Hepatocyte (in vitro differentiated cells): ENCODE measurements around the gene SRP14. TPM values are rescaled to one million over a fixed set of nuclear protein-coding genes. Genes with fewer than 3 reads are reported as not detected.
"Not testable (repeated sequence)": the region's sequence is repeated elsewhere in the genome, so short reads cannot be mapped to it uniquely, and the experiment has no call there.

Experiments
- DNase-seq: peaks from one replicate; pipeline ENCODE4 v3.0.0-alpha.2; 2016; ENCODE audit warnings: low spot score
- H2AFZ ChIP-seq: fragments of 200-600 bp; sonication (generic); 2 replicates; pipeline ENCODE4 v1.6.0; 2016; ENCODE audit warnings: antibody characterized with exemption, mild to moderate bottlenecking
- H3K27ac ChIP-seq: fragments of 200-600 bp; sonication (generic); 2 replicates; pipeline ENCODE4 v1.5.1; 2016; ENCODE audit warnings: mild to moderate bottlenecking
- H3K27me3 ChIP-seq: fragments of 200-600 bp; sonication (generic); 2 replicates; pipeline ENCODE4 v1.6.1; 2016
- H3K36me3 ChIP-seq: fragments of 200-600 bp; sonication (generic); replicated peaks from 2 replicates; pipeline ENCODE4 v1.5.1; 2016; ENCODE audit warnings: low read depth; ENCODE audit not compliant: insufficient read depth
- H3K4me1 ChIP-seq: fragments of 200-600 bp; sonication (generic); 2 replicates; pipeline ENCODE4 v1.5.1; 2016; ENCODE audit warnings: mild to moderate bottlenecking, moderate library complexity; ENCODE audit not compliant: insufficient read depth
- H3K4me2 ChIP-seq: fragments of 200-600 bp; sonication (generic); 2 replicates; pipeline ENCODE4 v1.6.0; 2016
- H3K4me3 ChIP-seq: fragments of 200-600 bp; sonication (generic); 2 replicates; pipeline ENCODE4 v1.5.1; 2016; ENCODE audit warnings: mild to moderate bottlenecking
- H3K79me2 ChIP-seq: fragments of 200-600 bp; sonication (generic); 2 replicates; pipeline ENCODE4 v1.6.0; 2017; ENCODE audit warnings: mild to moderate bottlenecking
- H3K9me2 ChIP-seq: fragments of 200-600 bp; sonication (generic); replicated peaks from 2 replicates; pipeline ENCODE4 v1.6.0; 2017; ENCODE audit warnings: mild to moderate bottlenecking; ENCODE audit not compliant: insufficient read depth
- H3K9me3 ChIP-seq: fragments of 200-600 bp; sonication (generic); 2 replicates; pipeline ENCODE4 v1.5.1; 2016; ENCODE audit warnings: low read depth, mild to moderate bottlenecking
- H4K20me1 ChIP-seq: fragments of 200-600 bp; sonication (generic); 2 replicates; pipeline ENCODE4 v1.6.0; 2016; ENCODE audit warnings: mild to moderate bottlenecking; ENCODE audit not compliant: insufficient read depth, poor library complexity, severe bottlenecking
- EZH2 ChIP-seq: fragments of 200-600 bp; sonication (generic); IDR thresholded peaks from 2 replicates; pipeline ENCODE4 v1.6.1; 2016; ENCODE audit warnings: antibody characterized with exemption, mild to moderate bottlenecking, borderline replicate concordance
- EZH2phosphoT487 ChIP-seq: fragments of 200-600 bp; sonication (generic); IDR thresholded peaks from one replicate; pipeline ENCODE4 v1.6.1; 2018; ENCODE audit warnings: antibody characterized with exemption, mild to moderate bottlenecking, low read depth, moderate library complexity; ENCODE audit not compliant: unreplicated experiment, severe bottlenecking
- WGBS: methylation state at CpG from one replicate; pipeline ENCODE4 v1.1.6; 2016; ENCODE audit warnings: low lambda C conversion rate; ENCODE audit errors: missing lambda C conversion rate; 5-methylcytosine and 5-hydroxymethylcytosine counted together
- polyA plus RNA-seq: library from polyadenylated mRNA; unstranded; fragments of >200 nt; fragmentation: Nextera tagmentation; extraction: Ambion mirVana; gene quantifications from 2 replicates; pipeline ENCODE4 v1.2.1, GENCODE V29; 2016
- total RNA-seq: library from RNA; depleted of rRNA; stranded (reverse); fragments of >200 nt; gene quantifications from 2 replicates; pipeline ENCODE4 v1.2.3, GENCODE V29; 2014
- TF ChIP-seq, protein P1 (sequence below): fragments of 200-600 bp; sonication (generic); IDR thresholded peaks from 2 replicates; pipeline ENCODE4 v1.5.1; 2016; ENCODE audit warnings: antibody characterized with exemption, mild to moderate bottlenecking; ENCODE audit not compliant: poor library complexity

SRP14 gene
- total and polyA plus RNA-seq, 2 experiments from 2014 or later, result 219 to 827 TPM

DNA sequence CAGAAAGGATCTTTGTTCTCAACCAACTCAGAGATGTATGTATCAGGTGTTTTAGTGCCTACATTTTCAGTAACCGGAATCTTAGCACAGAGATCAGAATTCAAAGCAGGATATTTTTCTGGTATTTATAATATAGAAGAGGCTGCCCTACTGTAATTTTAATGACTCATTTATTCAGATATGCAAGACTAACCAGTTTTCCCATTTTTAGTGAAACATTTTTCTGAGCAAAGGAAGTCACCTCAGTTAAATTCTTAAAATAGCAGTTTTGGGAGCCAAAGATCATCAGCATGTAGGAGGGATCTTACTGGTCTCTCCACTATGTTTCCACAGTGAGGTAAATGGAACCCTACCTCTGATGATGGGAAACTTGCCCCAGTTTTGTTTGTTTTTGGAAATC is 42.0 kb downstream of the SRP14 start:
- DNase-seq, result no peak
- no peaks in the 10 kb centered on the region for H3K9me2 ChIP-seq
- no peak overlapping the region for H2AFZ ChIP-seq
- no peak overlapping the region for H3K4me2 ChIP-seq
- H3K4me1 ChIP-seq, result no peaks in the 10 kb centered on the region
- TF ChIP-seq EZH2phosphoT487 (no peak), EZH2 (no peak)
- TF ChIP-seq, protein P1, sequence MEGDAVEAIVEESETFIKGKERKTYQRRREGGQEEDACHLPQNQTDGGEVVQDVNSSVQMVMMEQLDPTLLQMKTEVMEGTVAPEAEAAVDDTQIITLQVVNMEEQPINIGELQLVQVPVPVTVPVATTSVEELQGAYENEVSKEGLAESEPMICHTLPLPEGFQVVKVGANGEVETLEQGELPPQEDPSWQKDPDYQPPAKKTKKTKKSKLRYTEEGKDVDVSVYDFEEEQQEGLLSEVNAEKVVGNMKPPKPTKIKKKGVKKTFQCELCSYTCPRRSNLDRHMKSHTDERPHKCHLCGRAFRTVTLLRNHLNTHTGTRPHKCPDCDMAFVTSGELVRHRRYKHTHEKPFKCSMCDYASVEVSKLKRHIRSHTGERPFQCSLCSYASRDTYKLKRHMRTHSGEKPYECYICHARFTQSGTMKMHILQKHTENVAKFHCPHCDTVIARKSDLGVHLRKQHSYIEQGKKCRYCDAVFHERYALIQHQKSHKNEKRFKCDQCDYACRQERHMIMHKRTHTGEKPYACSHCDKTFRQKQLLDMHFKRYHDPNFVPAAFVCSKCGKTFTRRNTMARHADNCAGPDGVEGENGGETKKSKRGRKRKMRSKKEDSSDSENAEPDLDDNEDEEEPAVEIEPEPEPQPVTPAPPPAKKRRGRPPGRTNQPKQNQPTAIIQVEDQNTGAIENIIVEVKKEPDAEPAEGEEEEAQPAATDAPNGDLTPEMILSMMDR, result no peak
- H3K4me3 ChIP-seq, result no peak overlapping the region
- H3K36me3 ChIP-seq, result no peaks in the 10 kb centered on the region
- WGBS, result 97% methylated on average over 1 of the region's 1 CpG
- no peaks in the 10 kb centered on the region for H4K20me1 ChIP-seq
- no peaks in the 10 kb centered on the region for H3K27me3 ChIP-seq
- H3K79me2 ChIP-seq, result no peaks in the 10 kb centered on the region
- H3K9me3 ChIP-seq, result no peaks in the 10 kb centered on the region
- H3K27ac ChIP-seq, result no peak overlapping the region

DNA sequence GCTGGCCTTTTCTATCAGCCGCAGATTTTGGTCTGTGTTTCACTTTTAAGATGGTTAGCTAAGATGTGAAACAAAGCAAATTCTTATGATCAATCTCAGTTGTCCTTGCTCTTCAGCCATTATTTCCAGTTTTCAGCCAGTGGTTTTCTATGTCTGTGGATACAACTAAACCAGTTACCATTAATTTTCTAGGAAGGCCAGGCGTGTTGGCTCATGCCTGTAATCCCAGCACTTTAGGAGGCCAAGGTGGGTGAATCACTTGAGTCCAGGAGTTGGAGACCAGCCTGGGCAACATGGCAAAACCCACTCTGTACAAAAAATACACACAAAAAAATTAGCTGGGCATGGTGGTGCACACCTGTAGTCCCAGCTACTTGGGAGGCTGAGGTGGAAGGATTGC is 42.8 kb downstream of the SRP14 start:
- not testable (repeated sequence) for DNase-seq, H4K20me1 ChIP-seq

DNA sequence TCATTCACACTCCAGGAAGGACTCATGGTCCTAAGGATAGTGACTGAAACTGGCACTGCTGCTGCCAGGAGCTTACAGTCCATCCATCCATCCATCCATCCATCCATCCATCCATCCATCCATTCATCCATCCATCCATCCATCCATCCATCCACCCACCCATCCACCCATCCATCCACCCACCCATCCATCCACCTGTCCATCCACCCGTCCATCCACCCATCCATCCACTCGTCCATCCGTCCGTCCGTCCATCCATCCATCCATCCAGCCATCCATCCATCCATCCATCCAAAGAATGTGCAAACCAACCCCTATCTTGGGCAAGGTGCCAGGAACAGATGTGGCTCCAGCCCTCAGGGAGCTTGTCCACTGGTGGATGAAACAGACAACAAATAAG is 46.0 kb downstream of the SRP14 start:
- not testable (repeated sequence) for H3K9me3 ChIP-seq, H3K9me2 ChIP-seq, H3K36me3 ChIP-seq, H3K4me2 ChIP-seq, H3K4me1 ChIP-seq, H3K4me3 ChIP-seq, H3K27me3 ChIP-seq, H3K27ac ChIP-seq, H3K79me2 ChIP-seq, H2AFZ ChIP-seq, H4K20me1 ChIP-seq, DNase-seq
- 100% methylated on average over 5 of the region's 5 CpGs for WGBS

More for the DNA sequence above, 42.8 kb downstream of the SRP14 start:
- not testable (repeated sequence) for H3K79me2 ChIP-seq, H3K27me3 ChIP-seq, H3K36me3 ChIP-seq, H3K4me1 ChIP-seq, H3K4me2 ChIP-seq, H3K27ac ChIP-seq, H2AFZ ChIP-seq, H3K9me3 ChIP-seq, H3K4me3 ChIP-seq, H3K9me2 ChIP-seq
- 97% methylated on average over 2 of the region's 2 CpGs for WGBS

DNA sequence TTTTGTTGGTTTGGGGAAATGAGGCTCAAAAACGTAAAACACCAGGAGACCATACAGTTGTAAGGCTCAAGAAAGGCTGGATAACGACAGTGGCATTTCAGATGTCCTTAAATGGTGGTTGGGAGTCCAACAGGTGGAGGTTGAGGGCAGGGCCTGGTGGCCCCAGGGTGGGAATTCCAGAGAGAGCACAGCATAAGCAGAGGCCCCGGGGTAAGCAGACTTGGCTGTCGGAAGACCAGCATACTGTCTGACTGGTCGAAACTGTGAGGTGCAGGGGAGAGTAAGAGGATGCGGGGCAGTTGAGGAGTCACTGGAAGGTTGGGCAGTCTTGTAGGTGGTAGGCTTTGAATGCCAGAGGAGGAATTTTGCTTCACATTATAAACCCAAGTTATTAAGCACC is 48.3 kb downstream of the SRP14 start:
- Histone ChIP-seq H3K4me3 (no peak overlapping the region), H3K27me3 (no peaks in the 10 kb centered on the region), H3K79me2 (no peaks in the 10 kb centered on the region), H3K9me3 (no peaks in the 10 kb centered on the region), H3K4me1 (no peaks in the 10 kb centered on the region), H4K20me1 (no peaks in the 10 kb centered on the region), H2AFZ (no peak overlapping the region), H3K27ac (no peak overlapping the region), H3K4me2 (no peak overlapping the region), H3K36me3 (peaks cover 4% of the 10 kb centered on the region), H3K9me2 (no peaks in the 10 kb centered on the region)
- TF ChIP-seq EZH2phosphoT487, result no peak
- TF ChIP-seq EZH2, result no peak
- TF ChIP-seq, protein P1, result no peak
- 77% methylated on average over 6 of the region's 6 CpGs for WGBS
- no peak for DNase-seq

DNA sequence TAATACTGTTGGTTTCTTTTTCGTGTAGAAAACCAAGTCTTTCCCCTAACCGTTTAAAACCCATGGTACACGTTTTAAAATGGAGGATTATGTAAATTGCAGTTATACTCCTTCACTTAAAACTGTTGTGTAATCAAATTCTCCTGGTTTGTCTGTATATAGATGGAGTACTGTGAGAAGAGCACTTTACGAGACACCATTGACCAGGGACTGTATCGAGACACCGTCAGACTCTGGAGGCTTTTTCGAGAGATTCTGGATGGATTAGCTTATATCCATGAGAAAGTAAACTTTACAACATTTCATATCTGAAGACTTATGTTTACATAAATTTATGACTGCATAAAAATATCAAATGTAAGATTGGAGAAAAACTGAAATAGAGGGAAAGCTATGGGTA is 51.2 kb downstream of the SRP14 start:
- DNase-seq, result no peak
- H2AFZ ChIP-seq, result no peak overlapping the region
- H3K36me3 ChIP-seq, result peaks cover 4% of the 10 kb centered on the region
- 78% methylated on average over 7 of the region's 7 CpGs for WGBS
- H4K20me1 ChIP-seq, result no peaks in the 10 kb centered on the region
- H3K27ac ChIP-seq, result no peak overlapping the region
- H3K9me2 ChIP-seq, result no peaks in the 10 kb centered on the region
- no peak overlapping the region for H3K4me2 ChIP-seq
- no peaks in the 10 kb centered on the region for H3K27me3 ChIP-seq
- H3K79me2 ChIP-seq, result no peaks in the 10 kb centered on the region
- H3K9me3 ChIP-seq, result no peaks in the 10 kb centered on the region
- no peak overlapping the region for H3K4me3 ChIP-seq
- H3K4me1 ChIP-seq, result no peaks in the 10 kb centered on the region
- TF ChIP-seq, protein P1, result no peak
- no peak for TF ChIP-seq EZH2phosphoT487
- no peak for TF ChIP-seq EZH2
